HG03432 (cell line): ENCODE results near the gene BABAM2.

Experiments used
- ATAC-seq: cut with Tn5 transposase; IDR thresholded peaks from one replicate; pipeline ENCODE4 v1.9.1; 2021; ENCODE audit warnings: mild to moderate bottlenecking, moderate library complexity; ENCODE audit not compliant: unreplicated experiment

The BABAM2 gene

GRCh38 chr2:28055325-28055970 lies 164.9 kb downstream of the BABAM2 start:
- no peak for ATAC-seq

GRCh38 chr2:28058791-28059190 lies 168.3 kb downstream of the BABAM2 start:
- no peak for ATAC-seq

- no peak for ATAC-seq
Measured at GRCh38 chr2:28062867-28063266, 172.3 kb downstream of the BABAM2 start.

- ATAC-seq: no peak
Measured at GRCh38 chr2:28063492-28063962, 173.0 kb downstream of the BABAM2 start.

- no peak for ATAC-seq
Measured at GRCh38 chr2:28067602-28068001, 177.1 kb downstream of the BABAM2 start.

- no peak for ATAC-seq
Measured at GRCh38 chr2:28068088-28068487, 177.6 kb downstream of the BABAM2 start.

- ATAC-seq: no peak
Measured at GRCh38 chr2:28068527-28068926, 178.0 kb downstream of the BABAM2 start.

GRCh38 chr2:28071221-28071620 lies 180.7 kb downstream of the BABAM2 start:
- no peak for ATAC-seq

- no peak for ATAC-seq
Measured at GRCh38 chr2:28074137-28074536, 183.6 kb downstream of the BABAM2 start.

- no peak for ATAC-seq
Measured at GRCh38 chr2:28080911-28081310, 190.4 kb downstream of the BABAM2 start.

GRCh38 chr2:28082131-28082530 lies 191.6 kb downstream of the BABAM2 start:
- no peak for ATAC-seq

- ATAC-seq: no peak
Measured at GRCh38 chr2:28083476-28083875, 192.9 kb downstream of the BABAM2 start.

GRCh38 chr2:28084564-28084963 lies 194.0 kb downstream of the BABAM2 start:
- no peak for ATAC-seq

- no peak for ATAC-seq
Measured at GRCh38 chr2:28085201-28085600, 194.7 kb downstream of the BABAM2 start.

GRCh38 chr2:28086611-28087010 lies 196.1 kb downstream of the BABAM2 start:
- ATAC-seq: no peak

GRCh38 chr2:28088970-28089369 lies 198.4 kb downstream of the BABAM2 start:
- ATAC-seq: no peak

- no peak for ATAC-seq
Measured at GRCh38 chr2:28089486-28089885, 199.0 kb downstream of the BABAM2 start.

- no peak for ATAC-seq
Measured at GRCh38 chr2:28093308-28093707, 202.8 kb downstream of the BABAM2 start.

- ATAC-seq: no peak
Measured at GRCh38 chr2:28093768-28094167, 203.2 kb downstream of the BABAM2 start.

GRCh38 chr2:28094739-28095138 lies 204.2 kb downstream of the BABAM2 start:
- ATAC-seq: no peak

- ATAC-seq: no peak
Measured at GRCh38 chr2:28095622-28096021, 205.1 kb downstream of the BABAM2 start.

GRCh38 chr2:28096421-28096820 lies 205.9 kb downstream of the BABAM2 start:
- ATAC-seq: no peak
